AG04449 (cell line): Measurements from ENCODE around the gene SPAG9.

ENCODE experiments used
- CTCF ChIA-PET: fragments of 350-600 bp; formaldehyde crosslinking; extraction: SDS; loops from one replicate; lab custom pipeline; 2021; ENCODE audit warnings: antibody characterized with exemption; lab: Yijun Ruan, JAX
- POLR2A ChIA-PET: fragments of 400-600, 350-600 bp; formaldehyde crosslinking; extraction: SDS; loops from one replicate; lab custom pipeline; 2020; ENCODE audit warnings: antibody characterized with exemption, inconsistent platforms; lab: Yijun Ruan, JAX
- DNase-seq: peaks from one replicate; pipeline ENCODE4 v3.0.0-alpha.2; 2010; ENCODE audit warnings: low read depth, low spot score
- H3K4me3 ChIP-seq: 2 replicates; pipeline ENCODE4 v1.5.1; 2011; ENCODE audit warnings: low read depth, mild to moderate bottlenecking, control low read depth, low read length
- TF ChIP-seq, protein P1 (sequence below): IDR thresholded peaks from one replicate; pipeline ENCODE4 v1.5.1; 2011; ENCODE audit warnings: mild to moderate bottlenecking, moderate library complexity, low read length, control low read depth, inconsistent platforms; ENCODE audit not compliant: insufficient read depth; ENCODE audit errors: missing control alignments

SPAG9 gene

DNA sequence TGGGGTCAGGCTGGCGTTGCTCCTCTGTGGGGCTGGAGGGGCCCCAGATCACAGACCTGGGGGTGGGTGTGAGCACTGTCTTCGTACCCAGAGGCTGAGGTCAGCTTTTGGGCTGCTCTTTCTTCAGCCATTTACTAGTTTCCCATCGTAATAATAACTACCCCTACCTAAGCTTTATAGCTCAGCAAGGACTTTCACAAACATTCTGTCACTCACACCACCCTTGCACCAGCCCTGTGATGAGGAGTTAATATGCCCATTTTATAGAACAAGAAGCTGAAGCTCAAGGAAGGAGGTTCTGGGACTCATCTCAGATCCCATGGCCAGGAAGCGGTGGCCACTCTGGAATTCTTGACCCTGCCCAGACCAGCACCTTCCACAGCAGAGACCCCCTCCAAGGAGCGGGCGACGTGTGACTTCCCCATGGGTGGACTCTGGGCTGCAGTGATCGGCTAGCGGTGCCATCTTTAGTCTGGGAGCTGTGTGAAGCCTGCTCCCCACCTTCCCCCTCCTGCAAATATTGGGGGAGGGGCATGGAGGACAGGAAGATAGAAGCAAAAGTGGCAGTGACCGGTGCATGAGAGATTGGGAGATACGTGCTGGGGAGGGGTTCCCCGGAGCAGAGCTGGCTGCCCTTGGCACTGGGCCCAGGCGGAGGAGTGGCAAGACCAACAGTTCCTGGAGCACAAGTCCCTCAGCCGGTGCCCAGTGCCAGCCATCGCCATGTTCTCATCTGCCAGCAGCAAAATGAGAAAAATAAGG lies 172.7 kb downstream of the SPAG9 start:
- TF ChIP-seq, protein P1, sequence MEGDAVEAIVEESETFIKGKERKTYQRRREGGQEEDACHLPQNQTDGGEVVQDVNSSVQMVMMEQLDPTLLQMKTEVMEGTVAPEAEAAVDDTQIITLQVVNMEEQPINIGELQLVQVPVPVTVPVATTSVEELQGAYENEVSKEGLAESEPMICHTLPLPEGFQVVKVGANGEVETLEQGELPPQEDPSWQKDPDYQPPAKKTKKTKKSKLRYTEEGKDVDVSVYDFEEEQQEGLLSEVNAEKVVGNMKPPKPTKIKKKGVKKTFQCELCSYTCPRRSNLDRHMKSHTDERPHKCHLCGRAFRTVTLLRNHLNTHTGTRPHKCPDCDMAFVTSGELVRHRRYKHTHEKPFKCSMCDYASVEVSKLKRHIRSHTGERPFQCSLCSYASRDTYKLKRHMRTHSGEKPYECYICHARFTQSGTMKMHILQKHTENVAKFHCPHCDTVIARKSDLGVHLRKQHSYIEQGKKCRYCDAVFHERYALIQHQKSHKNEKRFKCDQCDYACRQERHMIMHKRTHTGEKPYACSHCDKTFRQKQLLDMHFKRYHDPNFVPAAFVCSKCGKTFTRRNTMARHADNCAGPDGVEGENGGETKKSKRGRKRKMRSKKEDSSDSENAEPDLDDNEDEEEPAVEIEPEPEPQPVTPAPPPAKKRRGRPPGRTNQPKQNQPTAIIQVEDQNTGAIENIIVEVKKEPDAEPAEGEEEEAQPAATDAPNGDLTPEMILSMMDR: no peak
- CTCF ChIA-PET: interaction anchor here (0.9 to 21.7 kb wide), 9 partner anchors 8 to 164 kb away, joined by 3 to 758 read pairs (median 6); partner anchors contain the start of gene TOB1
- no peak for DNase-seq
- no peak overlapping the region for H3K4me3 ChIP-seq
- POLR2A ChIA-PET: interaction anchor here (3.1 kb wide), 1 partner anchor 83 kb away, joined by 24 read pairs; the partner anchor contains the start of gene TOB1

DNA sequence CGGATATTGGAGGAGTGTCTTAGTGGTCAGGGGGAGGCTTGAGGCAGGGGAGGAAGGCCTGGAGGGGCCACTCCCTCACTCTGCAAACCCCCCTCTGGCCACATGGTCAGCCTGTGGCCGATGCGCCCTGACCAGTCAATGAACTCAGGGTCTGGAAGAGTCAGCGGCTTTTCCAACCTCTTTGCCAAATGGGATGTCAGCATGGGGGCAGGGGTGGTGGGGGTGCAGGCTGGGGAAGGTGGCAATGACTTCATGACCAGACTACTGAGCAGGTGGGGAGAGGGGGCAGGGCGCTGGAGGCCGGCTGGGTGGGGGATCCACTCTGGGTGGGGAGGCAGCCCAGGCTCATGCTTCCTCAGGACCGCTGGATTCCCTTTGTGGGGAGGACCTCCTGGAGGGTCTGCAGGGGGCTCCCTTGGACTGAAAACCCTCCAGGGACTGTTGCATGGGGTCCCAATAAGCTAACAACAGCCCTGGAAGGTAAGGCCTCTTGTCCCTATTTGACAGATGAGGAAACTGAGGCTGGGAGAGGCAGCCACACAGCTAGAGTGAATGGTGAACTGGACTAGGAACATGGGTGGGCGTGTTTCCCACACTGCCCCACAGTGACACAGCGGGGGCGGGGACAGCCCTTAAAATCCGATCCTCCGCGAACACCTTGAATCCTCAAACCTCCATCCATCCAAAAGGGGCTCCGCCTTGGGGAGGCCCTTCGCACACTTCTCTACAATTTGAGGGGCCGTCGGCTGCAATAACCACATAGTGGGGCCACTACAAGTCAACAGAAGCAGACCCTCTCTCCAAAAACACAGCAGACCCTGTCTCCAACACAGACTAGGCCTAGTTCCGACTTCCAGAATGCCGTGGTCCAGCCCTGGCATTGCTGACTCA lies 173.5 kb downstream of the SPAG9 start:
- POLR2A ChIA-PET: interaction anchor here (3.1 kb wide), 1 partner anchor 82 kb away, joined by 24 read pairs; the partner anchor contains the start of gene TOB1
- no peak overlapping the region for H3K4me3 ChIP-seq
- CTCF ChIA-PET: interaction anchor here (1.3 to 21.7 kb wide), 5 partner anchors 10 to 163 kb away, joined by 3 to 758 read pairs (median 13); partner anchors contain the start of gene TOB1
- no peak for DNase-seq
- TF ChIP-seq, protein P1: no peak

DNA sequence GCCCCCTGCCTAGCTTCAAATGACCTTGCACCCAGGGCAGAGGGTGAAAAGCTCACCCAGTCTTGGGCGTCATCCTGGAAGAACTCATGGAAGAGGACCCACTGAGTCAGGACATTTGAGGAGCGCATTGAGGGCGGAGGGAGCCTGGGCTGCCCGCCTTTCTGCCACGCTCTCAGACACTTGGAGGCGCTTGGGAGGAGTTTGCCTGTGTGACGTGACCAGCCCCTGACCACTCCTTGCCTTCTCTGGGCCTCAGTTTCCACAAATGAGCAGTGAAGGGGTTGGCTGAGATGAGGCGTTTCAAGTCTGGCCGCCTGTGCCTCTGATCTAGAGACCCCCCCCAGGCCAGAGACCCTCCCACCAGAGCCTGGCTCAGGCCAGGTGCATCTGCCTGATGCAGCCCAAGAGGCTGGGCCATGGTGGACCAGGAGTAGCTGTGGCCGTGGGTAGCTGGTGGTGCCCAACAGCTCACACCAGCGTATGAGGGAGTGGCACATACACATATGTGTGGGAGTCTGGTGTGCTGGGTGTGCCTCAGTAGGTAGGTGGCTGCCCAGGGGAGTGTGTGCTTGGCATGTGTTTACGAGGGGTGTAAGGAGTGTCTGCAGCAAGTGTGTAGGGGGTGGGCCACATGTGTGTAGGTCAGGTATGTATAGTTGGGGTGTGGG lies 174.3 kb downstream of the SPAG9 start:
- no peak overlapping the region for H3K4me3 ChIP-seq
- ChIA-PET CTCF (interaction anchor here (21.7 kb wide), 1 partner anchor 89 kb away, joined by 758 read pairs; the partner anchor contains the start of gene TOB1), POLR2A (interaction anchor here (3.1 kb wide), 1 partner anchor 81 kb away, joined by 24 read pairs; the partner anchor contains the start of gene TOB1)
- TF ChIP-seq, protein P1: no peak
- no peak for DNase-seq

DNA sequence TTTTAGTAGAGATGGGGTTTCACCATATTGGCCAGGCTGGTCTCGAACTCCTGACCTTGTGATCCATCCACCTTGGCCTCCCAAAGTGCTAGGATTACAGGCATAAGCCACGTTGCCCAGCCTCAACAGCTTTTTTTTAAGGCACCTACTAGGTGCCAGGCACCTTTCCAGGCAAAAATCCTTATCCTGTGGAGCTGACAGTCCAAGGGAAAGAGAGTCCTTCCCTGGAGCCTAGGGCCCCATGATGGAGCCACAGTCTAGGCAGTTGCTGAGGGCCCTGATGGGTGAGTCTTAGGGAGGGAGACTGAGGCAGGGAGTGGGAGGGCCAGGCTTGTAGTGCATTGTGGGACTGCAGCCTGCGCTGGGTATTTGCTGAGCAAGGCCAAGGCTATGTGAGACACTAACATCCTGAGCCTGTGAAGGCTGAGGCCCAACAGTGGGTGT lies 174.9 kb downstream of the SPAG9 start:
- ChIA-PET CTCF (interaction anchor here (1.1 to 21.7 kb wide), 3 partner anchors 15 to 163 kb away, joined by 3 to 758 read pairs (median 4); partner anchors contain the start of gene TOB1), POLR2A (interaction anchor here (2.6 to 3.1 kb wide), 2 partner anchors 80 kb away, joined by 22 to 24 read pairs; partner anchors contain the start of gene TOB1)
- TF ChIP-seq, protein P1: no peak
- DNase-seq: no peak
- H3K4me3 ChIP-seq: no peak overlapping the region

DNA sequence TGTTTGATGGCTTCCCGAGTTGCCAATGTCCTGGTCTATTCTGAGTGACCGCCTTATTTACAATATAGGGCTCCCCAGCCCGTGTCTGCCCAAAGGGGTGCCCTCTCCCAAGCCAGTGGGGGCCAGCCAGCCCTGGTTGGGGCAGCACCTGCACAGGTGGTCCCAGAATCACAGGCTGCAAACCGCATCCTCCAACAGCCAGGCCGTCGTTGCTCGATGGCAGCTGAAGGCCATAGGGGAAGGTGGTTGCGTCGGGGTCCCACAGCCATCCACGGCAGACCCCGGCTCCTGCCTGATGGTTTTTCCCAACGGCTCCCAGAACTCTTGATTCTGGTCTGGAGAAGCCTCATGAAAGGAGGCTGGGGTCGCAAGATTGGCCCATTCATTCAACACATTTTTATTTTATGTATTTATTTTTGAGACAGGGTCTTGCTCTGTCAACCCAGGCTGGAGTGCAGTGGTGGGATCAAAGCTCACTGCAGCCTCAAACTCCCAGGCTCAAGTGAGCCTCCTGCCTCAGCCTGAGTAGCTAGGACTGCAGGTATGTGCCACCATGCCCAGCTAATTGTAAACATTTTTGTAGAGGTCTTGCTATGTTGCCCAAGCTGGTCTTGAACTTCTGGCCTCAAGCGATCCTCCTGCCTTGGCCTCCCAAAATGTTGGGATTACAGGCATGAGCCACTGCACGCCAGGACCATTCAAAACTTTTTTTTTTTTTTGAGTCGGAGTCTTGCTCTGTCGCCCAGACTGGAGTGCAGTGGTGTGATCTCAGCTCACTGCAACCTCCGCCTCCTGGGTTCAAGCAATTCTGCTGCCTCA lies 175.6 kb downstream of the SPAG9 start:
- DNase-seq: no peak
- CTCF ChIA-PET: interaction anchor here (0.7 to 21.7 kb wide), 7 partner anchors 11 to 162 kb away, joined by 3 to 758 read pairs (median 3); partner anchors contain the start of gene TOB1
- POLR2A ChIA-PET: interaction anchor here (2.6 kb wide), 1 partner anchor 79 kb away, joined by 22 read pairs; the partner anchor contains the start of gene TOB1
- TF ChIP-seq, protein P1: no peak
- no peak overlapping the region for H3K4me3 ChIP-seq
